Kidney glomerular epithelial cell (primary cell): ENCODE results near the gene NELFCD.
"Not testable (repeated sequence)": the region's sequence is repeated elsewhere in the genome, so short reads cannot be mapped to it uniquely, and the experiment has no call there.

Source experiments
- DNase-seq: peaks from one replicate; lab custom pipeline; 2025; lab: John Stamatoyannopoulos, UW

Gene NELFCD

DNA sequence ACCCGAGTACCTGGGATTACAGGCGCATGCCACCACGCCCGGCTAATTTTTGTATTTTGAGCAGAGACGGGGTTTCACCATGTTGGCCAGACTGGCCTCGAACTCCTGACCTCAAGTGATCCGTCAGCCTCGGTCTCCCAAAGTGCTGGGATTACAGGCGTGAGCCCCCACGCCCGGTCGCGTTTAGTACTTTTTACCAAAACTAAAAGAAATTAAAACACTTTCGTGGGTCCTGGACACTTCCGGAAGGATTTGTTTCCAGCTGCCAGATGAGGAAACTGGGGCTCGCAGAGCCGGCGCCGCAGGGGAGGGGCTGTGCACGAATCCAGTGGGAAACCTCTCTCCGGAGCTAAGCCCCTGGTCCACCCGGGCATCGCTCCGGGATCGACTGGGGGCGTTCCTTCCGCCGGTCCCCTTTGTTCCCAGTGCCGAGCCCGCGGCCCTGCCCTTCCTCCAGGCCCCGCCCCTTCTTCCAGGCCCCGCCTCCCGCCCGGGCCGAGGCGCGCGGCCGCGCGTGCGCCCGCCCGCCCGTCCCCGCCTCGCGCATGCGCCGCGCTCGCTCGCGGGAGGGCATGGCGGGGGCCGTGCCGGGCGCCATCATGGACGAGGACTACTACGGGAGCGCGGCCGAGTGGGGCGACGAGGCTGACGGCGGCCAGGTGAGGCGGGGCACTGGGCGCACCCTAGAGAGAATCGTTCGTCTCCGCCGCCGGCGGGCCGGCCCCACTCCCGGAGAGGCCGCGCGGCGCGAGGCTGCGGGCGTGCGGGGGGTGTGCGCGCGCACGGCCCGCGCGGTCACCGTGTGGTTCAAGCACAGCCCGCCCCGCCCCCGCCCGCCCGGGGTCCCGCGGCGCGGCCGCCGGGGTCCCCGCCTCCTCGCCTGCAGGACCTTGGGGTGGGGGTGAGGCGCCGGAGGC, at the start of gene NELFCD:
Gene NELFCD (plus strand): TSS at position 546 of the 917 bp plus-strand sequence. CDS start 54 bp downstream, at position 600.
- DNase-seq: peak; percentile 66

DNA sequence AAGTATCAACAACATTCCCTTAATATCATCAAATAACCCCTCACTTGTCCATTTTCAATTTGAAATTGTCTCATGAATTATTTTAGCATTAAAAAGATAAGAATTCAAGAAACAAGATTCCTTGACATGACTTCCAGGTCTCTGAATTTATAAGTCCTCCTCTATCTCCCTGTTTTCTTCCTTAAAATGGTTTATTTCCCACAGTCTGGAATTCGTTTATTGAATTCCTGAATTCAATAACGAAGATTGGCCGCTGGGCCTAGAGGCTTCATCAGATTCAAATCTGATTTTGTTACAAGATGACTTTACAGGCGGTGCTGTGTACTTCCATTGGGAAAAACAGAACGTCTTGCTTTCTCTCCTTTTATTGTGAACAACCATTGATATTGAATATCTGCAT, 48.9 kb upstream of the NELFCD start:
- DNase-seq: no peak

DNA sequence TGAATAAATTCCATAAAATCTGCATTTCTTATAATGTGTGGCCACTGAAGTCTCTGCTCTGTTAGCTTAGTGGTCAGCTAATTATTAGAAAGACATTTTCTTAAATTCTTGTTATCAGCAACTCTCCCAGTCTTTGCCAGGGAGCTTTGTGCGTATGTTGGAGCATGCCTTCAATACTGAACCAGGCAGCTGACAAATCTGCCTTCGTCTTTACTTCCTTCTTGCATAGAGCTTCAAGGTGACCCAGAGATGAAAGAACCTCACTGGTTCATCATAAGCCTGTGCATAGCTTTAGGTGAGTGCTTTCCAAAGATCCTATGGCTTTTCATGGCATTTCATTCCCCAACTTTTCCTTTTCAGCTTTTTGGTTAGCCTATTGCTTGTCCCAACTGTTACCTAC, 43.0 kb upstream of the NELFCD start:
- no peak for DNase-seq

GRCh38 chr20:58938541-58938940, 42.5 kb upstream of the NELFCD start:
- no peak for DNase-seq

DNA sequence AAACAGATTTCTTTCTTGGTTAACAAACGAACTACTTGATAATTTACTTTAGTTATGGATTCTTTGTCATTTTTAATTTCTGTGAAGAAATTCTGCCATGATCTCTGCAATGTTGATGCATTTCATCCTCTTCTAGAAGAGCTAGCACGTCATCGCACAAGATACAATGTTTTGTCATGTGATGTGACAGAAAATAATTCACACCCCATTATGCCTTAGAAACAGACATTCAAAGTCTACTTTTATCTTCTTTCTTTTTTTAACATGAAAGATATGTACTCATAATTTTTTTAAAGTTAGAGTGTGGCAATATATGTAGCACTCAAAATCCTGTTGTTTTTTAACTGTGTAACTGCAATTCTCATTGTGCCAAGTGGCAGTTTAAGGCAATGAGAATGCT, 39.6 kb upstream of the NELFCD start:
- DNase-seq: no peak

- DNase-seq: no peak
Observed at GRCh38 chr20:58942549-58942948, 38.5 kb upstream of the NELFCD start.

DNA sequence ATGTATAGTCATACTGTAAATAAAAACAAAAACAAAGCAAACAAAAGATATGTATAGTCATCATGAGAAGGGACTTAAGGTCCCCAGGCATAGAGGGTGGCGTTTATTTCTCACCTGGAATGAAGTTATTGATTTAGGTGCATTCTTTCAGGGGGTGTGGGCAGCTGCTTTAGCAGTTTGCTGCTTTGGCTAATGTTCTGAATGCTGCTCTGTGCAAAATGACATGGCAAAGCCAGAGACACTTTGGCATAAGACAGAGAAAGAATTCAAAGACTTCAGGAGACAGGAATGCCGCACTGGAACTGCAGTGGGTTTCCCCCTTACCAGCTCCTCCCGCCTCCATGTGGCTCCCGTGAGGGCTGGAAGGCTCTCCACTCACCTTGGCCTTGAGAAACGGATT, 36.4 kb upstream of the NELFCD start:
- DNase-seq: no peak

GRCh38 chr20:58945965-58946631, 35.0 kb upstream of the NELFCD start:
- DNase-seq: no peak

DNA sequence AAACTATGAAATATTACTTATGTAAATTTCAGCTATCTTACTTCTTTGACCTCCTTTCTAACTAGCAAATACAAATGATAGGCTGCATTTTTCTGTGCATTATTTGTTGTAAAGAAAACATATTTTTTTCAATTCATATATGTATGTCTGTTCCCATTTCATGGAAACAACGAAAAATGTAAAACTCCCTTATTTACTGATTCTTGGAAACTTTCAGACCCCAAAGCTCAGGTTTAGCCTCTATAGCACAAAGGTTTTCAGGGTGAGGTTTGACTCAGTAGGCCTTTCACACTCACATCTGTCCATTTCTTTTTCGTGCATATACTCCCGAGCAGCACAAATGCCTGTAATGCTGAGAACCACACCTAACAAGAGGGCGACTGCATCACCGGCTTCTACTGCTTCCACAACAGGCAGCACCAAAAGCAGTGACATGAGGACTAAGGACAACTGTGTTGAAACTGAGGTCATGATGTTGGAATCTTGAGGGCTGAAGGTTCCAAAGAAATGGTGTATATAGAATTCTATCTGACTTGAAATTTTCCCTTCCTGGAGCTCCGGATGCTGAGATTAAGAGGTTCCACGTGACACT, 33.2 kb upstream of the NELFCD start:
- not testable (repeated sequence) for DNase-seq

GRCh38 chr20:58950603-58951002, 30.5 kb upstream of the NELFCD start:
- no peak for DNase-seq

DNA sequence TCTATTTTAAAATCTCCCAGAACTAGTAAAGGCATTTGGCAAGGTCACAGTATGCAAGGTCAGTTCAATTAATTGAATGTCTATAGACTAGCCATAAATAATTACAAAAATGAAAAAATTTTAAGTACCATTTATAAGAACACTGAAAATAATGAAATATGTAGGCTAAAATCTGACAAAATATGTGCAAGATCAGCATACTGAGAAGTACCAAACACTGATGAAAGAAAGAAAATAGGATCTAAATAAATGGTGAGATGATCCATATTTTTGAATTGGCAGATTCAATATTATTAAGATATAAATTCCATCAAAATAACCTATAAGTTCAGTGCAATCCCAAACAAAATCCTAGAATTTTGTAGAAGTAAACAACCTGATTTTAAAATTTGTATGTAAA, 28.0 kb upstream of the NELFCD start:
- DNase-seq: no peak

DNA sequence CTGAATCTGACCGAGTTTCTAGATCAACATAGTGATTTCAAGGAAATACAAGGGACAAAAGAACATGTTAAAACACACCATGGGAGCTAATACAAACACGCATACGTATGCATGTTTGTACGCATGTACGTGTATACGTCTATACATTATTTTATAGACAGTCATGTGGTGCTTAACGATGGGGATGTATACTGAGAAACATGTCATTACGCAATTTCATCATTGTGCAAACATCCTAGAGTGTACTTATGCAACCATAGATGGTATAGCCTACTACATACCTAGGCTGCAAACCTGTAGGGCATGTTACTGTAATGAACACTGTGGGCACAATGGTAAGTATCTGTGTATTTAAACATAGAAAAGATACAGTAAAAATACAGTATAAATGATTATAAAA, 25.0 kb upstream of the NELFCD start:
- no peak for DNase-seq

- DNase-seq: no peak
Observed at GRCh38 chr20:58959652-58960051, 21.4 kb upstream of the NELFCD start.

- DNase-seq: no peak
Observed at GRCh38 chr20:58963060-58963584, 17.9 kb upstream of the NELFCD start.

DNA sequence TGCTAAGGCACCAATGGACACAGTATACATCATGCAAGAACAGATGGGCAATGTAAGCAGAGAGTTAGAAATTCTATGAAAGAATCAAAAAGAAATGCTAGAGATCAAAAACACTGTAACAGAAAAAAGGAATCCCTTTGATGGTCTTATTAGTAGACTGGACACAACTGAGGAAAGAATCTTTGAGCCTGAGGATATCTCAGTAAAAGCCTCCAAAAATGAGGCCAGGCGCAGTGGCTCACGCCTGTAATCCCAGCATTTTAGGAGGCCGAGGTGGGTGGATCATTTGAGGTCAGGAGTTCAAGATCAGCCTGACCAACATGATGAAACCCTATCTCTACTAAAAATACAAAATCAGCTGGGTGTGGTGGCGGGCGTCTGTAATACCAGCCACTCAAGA, 17.1 kb upstream of the NELFCD start:
- DNase-seq: not testable (repeated sequence)

GRCh38 chr20:58965270-58966064, 15.6 kb upstream of the NELFCD start:
- no peak for DNase-seq

DNA sequence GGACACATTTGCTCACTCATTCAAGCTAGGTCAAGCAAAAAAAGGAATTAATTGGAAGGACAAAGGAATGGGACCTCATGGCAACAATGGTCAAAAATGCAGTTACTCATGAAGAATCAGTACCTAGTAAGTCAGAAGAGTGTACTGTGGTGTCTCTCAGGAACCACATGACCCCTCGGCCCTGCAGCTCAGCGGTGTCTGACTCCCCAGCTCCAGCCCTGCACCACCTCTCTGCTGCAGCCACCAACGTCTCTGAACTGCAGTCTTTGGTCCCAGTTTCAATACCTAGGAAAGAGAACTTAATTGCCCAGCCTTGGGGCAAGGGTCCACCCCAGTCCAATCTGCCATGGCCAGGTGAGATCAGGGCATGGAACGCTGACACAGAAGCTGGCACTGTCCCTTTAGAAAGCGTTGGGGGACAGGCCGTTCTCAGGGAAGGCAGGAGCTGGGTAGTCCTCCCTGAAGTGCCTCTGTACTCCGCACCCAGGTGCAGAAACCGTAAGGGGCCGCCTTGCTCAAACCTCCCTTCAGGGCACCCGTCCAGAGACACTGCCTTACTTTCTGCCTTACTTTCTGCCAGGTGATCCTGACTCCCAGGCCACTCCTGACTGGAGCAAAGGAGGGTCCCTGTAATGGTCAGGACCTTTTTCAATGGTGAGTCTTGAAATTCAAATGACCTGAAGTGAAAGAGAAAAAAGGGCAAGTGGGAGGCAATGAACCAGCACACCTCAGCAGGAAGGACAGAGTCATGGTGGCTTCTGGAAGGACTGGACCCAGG, 13.2 kb upstream of the NELFCD start:
- DNase-seq: no peak

GRCh38 chr20:58969439-58969838, 11.6 kb upstream of the NELFCD start:
- no peak for DNase-seq

GRCh38 chr20:58970146-58970545, 10.9 kb upstream of the NELFCD start:
- DNase-seq: no peak

GRCh38 chr20:58971429-58971828, 9.6 kb upstream of the NELFCD start:
- DNase-seq: no peak

DNA sequence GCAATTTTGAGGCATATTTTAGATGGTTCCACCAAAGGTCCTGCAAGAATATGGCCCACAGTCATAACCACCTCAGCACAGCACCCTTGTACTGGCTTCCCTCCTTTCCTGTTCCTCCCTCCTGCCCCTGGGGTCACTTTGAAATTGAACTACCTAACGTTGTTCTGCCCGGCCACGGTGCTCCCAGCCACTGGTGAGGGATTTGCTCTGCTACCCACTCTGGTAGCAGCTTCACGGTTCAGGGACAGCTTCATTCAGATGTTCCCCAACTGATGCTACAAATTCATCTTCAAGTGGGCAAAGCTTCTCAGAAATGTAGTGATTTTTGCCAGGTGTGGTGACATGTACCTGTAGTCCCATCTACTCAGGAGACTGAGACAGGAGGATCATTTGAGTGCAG, 7.9 kb upstream of the NELFCD start:
- no peak for DNase-seq
